OCI-LY1 (cell line): ENCODE data around the gene MYO15A.

Experiments
- H2AFZ ChIP-seq: fragments of 200-600 bp; sonication (generic), shearing (Covaris generic); 2 replicates; pipeline ENCODE4 v1.6.0; 2014; ENCODE audit warnings: antibody characterized with exemption, mild to moderate bottlenecking, low read length
- H3F3A ChIP-seq: fragments of 200-600 bp; sonication (generic), shearing (Covaris generic); 2 replicates; pipeline ENCODE4 v1.6.0; 2014; ENCODE audit warnings: mild to moderate bottlenecking, antibody characterized with exemption, low read length, moderate library complexity; ENCODE audit not compliant: insufficient read depth
- H3K27ac ChIP-seq: fragments of 200-600 bp; sonication (generic); 2 replicates; pipeline ENCODE4 v1.5.1; 2014; ENCODE audit warnings: low read length, mixed run types, mild to moderate bottlenecking, low read depth; ENCODE audit not compliant: poor library complexity, severe bottlenecking
- H3K27me3 ChIP-seq: fragments of 200-600 bp; sonication (generic); 2 replicates; pipeline ENCODE4 v1.6.0; 2014; ENCODE audit warnings: antibody characterized with exemption, mild to moderate bottlenecking, low read length, moderate library complexity; ENCODE audit not compliant: insufficient read depth
- H3K36me3 ChIP-seq: fragments of 200-600 bp; sonication (generic); 2 replicates; pipeline ENCODE4 v1.6.1; 2014; ENCODE audit warnings: mild to moderate bottlenecking, antibody characterized with exemption, low read length, moderate library complexity, mixed read lengths; ENCODE audit not compliant: insufficient read depth
- H3K4me1 ChIP-seq: fragments of 200-600 bp; sonication (generic); 2 replicates; pipeline ENCODE4 v1.5.1; 2014; ENCODE audit warnings: mild to moderate bottlenecking, low read length, moderate library complexity; ENCODE audit not compliant: insufficient read depth, severe bottlenecking
- H3K4me2 ChIP-seq: fragments of 200-600 bp; sonication (generic), shearing (Covaris generic); 2 replicates; pipeline ENCODE4 v1.6.1; 2014; ENCODE audit warnings: low read length
- H3K4me3 ChIP-seq: fragments of 200-600 bp; sonication (generic); 2 replicates; pipeline ENCODE4 v1.5.1; 2014; ENCODE audit warnings: low read length, low read depth, mild to moderate bottlenecking, mixed read lengths; ENCODE audit not compliant: poor library complexity, severe bottlenecking
- H3K79me2 ChIP-seq: fragments of 200-600 bp; shearing (Covaris generic); 2 replicates; pipeline ENCODE4 v1.6.1; 2016; ENCODE audit warnings: mixed run types, low read length, mixed read lengths; ENCODE audit not compliant: insufficient read depth
- H3K9ac ChIP-seq: fragments of 200-600 bp; sonication (generic), shearing (Covaris generic); 2 replicates; pipeline ENCODE4 v1.6.1; 2014; ENCODE audit warnings: mild to moderate bottlenecking, low read length, mixed read lengths
- H3K9me2 ChIP-seq: fragments of 200-600 bp; sonication (generic), shearing (Covaris generic); 2 replicates; pipeline ENCODE4 v1.6.1; 2014; ENCODE audit warnings: low read depth, mild to moderate bottlenecking, low read length, mixed read lengths
- H3K9me3 ChIP-seq: fragments of 200-600 bp; shearing (Covaris generic); 2 replicates; pipeline ENCODE4 v1.6.1; 2014; ENCODE audit warnings: low read length, mixed read lengths
- H4K20me1 ChIP-seq: fragments of 200-600 bp; sonication (generic), shearing (Covaris generic); 2 replicates; pipeline ENCODE4 v1.6.0; 2016; ENCODE audit warnings: mild to moderate bottlenecking, low read length; ENCODE audit not compliant: insufficient read depth
- EZH2 ChIP-seq: fragments of 200-600 bp; sonication (generic), shearing (Covaris generic); IDR thresholded peaks from 2 replicates; pipeline ENCODE4 v1.8.0; 2017; ENCODE audit warnings: borderline replicate concordance, mixed run types, mild to moderate bottlenecking, antibody characterized with exemption, low read length, moderate library complexity, mixed read lengths
- TF ChIP-seq, protein P1 (sequence below): fragments of 200-600 bp; sonication (generic), shearing (Covaris generic); IDR thresholded peaks from 2 replicates; pipeline ENCODE4 v1.5.1; 2017; ENCODE audit warnings: mild to moderate bottlenecking, antibody characterized with exemption, low read length, moderate library complexity, mixed read lengths

MYO15A gene

DNA sequence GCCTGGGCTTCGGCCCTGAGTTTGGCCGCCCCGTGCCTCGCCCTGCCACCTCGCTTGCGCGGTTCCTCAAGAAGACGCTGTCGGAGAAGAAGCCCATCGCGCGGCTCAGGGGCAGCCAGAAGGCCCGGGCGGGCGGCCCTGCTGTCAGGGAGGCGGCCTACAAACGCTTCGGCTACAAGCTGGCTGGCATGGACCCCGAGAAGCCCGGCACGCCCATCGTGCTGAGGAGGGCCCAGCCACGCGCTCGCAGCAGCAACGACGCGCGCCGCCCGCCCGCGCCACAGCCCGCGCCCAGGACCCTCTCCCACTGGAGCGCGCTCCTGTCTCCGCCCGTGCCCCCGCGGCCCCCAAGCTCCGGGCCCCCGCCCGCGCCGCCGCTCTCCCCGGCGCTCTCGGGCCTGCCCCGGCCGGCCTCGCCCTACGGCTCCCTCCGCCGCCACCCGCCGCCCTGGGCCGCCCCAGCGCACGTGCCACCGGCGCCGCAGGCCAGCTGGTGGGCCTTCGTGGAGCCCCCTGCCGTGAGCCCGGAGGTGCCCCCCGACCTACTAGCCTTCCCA is 12.0 kb downstream of the MYO15A start:
- Histone ChIP-seq H3F3A (no peaks in the 10 kb centered on the region), H3K36me3 (no peaks in the 10 kb centered on the region), H3K79me2 (no peaks in the 10 kb centered on the region), H3K4me3 (no peak overlapping the region), H3K4me2 (no peak overlapping the region), H3K27ac (no peak overlapping the region), H4K20me1 (no peaks in the 10 kb centered on the region), H3K4me1 (no peaks in the 10 kb centered on the region), H3K9ac (no peak overlapping the region), H3K9me3 (no peaks in the 10 kb centered on the region), H3K9me2 (no peaks in the 10 kb centered on the region), H3K27me3 (no peaks in the 10 kb centered on the region; the same call in 1 of the 2 replicates), H2AFZ (no peak overlapping the region)
- TF ChIP-seq, protein P1, sequence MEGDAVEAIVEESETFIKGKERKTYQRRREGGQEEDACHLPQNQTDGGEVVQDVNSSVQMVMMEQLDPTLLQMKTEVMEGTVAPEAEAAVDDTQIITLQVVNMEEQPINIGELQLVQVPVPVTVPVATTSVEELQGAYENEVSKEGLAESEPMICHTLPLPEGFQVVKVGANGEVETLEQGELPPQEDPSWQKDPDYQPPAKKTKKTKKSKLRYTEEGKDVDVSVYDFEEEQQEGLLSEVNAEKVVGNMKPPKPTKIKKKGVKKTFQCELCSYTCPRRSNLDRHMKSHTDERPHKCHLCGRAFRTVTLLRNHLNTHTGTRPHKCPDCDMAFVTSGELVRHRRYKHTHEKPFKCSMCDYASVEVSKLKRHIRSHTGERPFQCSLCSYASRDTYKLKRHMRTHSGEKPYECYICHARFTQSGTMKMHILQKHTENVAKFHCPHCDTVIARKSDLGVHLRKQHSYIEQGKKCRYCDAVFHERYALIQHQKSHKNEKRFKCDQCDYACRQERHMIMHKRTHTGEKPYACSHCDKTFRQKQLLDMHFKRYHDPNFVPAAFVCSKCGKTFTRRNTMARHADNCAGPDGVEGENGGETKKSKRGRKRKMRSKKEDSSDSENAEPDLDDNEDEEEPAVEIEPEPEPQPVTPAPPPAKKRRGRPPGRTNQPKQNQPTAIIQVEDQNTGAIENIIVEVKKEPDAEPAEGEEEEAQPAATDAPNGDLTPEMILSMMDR, result no peak
- TF ChIP-seq EZH2, result no peak

DNA sequence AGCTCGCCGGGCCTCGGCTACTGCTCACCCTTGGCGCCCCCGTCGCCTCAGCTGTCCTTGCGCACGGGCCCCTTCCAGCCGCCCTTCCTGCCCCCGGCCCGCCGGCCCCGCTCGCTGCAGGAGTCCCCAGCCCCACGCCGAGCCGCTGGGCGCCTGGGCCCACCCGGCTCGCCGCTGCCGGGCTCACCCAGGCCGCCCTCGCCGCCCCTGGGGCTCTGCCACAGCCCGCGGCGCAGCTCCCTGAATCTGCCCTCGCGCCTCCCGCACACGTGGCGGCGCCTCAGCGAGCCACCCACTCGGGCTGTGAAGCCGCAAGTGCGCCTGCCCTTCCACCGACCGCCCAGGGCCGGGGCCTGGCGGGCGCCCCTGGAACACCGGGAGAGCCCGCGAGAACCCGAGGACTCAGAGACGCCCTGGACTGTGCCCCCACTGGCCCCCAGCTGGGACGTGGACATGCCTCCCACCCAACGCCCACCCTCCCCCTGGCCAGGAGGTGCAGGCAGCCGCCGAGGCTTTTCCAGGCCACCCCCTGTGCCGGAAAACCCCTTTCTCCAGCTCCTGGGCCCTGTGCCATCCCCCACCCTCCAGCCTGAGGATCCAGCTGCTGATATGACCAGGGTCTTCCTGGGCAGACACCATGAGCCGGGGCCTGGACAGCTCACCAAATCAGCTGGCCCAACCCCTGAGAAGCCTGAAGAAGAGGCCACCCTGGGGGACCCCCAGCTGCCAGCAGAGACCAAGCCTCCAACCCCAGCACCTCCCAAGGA is 12.8 kb downstream of the MYO15A start:
- Histone ChIP-seq H3K4me1 (no peaks in the 10 kb centered on the region), H4K20me1 (no peaks in the 10 kb centered on the region), H3K4me3 (no peak overlapping the region), H2AFZ (no peak overlapping the region), H3K4me2 (no peak overlapping the region), H3K79me2 (no peaks in the 10 kb centered on the region), H3K27me3 (no peaks in the 10 kb centered on the region; the same call in 1 of the 2 replicates), H3K9me3 (no peaks in the 10 kb centered on the region), H3K27ac (no peak overlapping the region), H3K9ac (no peak overlapping the region), H3K36me3 (no peaks in the 10 kb centered on the region), H3F3A (no peaks in the 10 kb centered on the region), H3K9me2 (no peaks in the 10 kb centered on the region)
- TF ChIP-seq EZH2, result no peak
- TF ChIP-seq, protein P1, result no peak

DNA sequence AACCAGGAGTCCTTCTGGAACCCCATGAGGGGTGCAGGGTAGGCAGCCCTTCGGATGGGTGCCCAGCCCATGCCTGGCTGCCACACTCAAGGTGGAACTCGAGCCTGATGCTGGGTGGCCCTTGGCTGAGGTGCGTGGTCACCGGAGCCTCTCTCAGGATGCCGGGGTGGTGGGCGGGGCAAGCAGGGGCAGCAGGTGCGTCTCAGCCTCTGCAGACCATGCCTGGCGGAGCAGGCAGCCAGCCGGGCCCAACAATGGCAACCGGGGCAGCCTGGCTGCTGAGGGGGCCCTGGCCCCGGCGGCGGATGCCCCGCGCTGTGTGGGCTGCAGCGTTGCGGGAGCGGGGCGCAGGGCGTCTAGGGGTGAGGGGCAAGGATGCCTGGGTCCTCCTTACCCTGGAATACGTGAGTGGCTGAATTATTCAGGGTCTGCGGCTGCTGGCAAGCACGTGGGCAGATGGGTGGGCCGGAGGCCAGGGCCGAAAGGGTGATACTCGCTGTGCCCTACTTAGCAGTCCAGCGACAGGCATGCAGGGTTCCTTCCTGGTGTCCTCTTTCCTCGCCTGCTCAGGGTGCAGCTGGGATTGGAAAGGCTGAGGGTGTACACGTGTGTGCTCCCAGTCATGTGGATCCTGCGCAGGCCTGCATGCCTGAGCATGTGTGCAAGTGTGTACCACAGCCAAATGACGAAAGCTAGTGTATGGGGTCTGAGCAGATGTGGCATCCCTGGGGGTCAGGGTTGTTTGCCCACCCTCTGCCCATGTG is 14.6 kb downstream of the MYO15A start:
- Histone ChIP-seq H3K79me2 (no peaks in the 10 kb centered on the region), H3K4me3 (no peak overlapping the region), H3K4me1 (no peaks in the 10 kb centered on the region), H3K9me3 (no peaks in the 10 kb centered on the region), H4K20me1 (no peaks in the 10 kb centered on the region), H3K36me3 (no peaks in the 10 kb centered on the region), H3K27me3 (no peaks in the 10 kb centered on the region; the same call in 1 of the 2 replicates), H3F3A (no peaks in the 10 kb centered on the region), H3K9me2 (no peaks in the 10 kb centered on the region), H3K27ac (no peak overlapping the region), H3K4me2 (no peak overlapping the region), H3K9ac (no peak overlapping the region), H2AFZ (no peak overlapping the region)
- no peak for TF ChIP-seq EZH2
- TF ChIP-seq, protein P1, result no peak
